ENCODE results near the gene PANX1.
"Not testable (repeated sequence)": the region's sequence is repeated elsewhere in the genome, so short reads cannot be mapped to it uniquely, and the experiment has no call there.

The PANX1 gene

GRCh38 chr11:94150704-94151685, 22.4 kb downstream of the PANX1 start:
- DNase-seq, result no peak

DNA sequence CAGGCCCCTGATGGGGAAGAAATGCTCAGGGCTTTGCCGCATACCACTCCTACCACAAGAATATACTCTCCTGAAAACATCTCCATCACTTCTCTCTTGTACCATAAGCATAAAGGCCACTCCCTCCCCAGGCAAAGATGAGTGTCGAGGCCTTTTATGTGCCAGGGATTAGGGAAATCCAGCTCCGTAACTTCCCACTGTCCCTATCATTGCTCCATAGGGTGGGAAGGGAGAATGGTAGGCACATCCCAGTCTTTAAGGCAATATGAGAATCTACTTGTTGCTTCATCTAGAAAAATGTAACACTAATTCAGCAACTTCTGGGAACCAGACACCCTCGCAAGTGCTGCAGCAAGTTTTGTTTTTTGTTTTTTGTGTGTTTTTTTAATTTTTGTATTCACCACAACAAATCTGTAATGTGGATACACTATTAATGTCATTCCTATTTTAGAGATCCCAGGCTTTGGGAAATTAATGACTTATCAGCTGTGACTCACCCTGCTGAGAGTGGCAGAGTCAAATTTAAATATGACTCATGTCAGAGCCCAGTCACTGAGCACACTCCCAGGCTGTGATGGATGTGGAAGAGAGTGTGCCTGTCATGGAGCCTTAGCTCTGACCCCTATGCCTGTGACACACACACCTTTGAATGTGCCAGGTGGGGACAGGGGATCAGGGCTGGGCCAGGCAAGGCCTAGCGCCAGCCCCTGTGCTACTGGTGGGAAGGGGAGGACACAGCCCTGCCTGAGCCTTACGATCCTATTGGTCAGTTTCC, 23.4 kb downstream of the PANX1 start:
- DNase-seq, result no peak

- no peak for DNase-seq
Observed at GRCh38 chr11:94152678-94153065, 24.0 kb downstream of the PANX1 start.

DNA sequence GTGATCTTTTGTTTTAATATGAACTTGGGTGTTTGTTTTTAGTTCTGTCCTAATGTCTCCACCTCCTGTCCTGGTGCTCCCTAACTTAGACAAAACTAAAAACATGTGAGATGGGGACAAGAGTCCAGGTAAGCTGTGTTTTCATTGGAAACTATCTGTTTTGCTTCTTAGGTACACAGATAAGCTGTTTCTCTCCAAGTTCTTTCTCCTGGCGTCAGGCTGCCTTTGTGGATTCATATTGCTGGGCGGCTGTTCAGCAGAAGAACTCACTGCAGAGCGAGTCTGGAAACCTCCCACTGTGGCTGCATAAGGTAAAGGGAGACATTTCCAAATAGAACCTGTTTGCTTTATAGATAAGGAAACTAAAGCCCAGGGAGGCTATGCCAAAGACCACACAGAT, 24.7 kb downstream of the PANX1 start:
- DNase-seq, result no peak

GRCh38 chr11:94154095-94154856, 25.6 kb downstream of the PANX1 start:
- no peak for DNase-seq

DNA sequence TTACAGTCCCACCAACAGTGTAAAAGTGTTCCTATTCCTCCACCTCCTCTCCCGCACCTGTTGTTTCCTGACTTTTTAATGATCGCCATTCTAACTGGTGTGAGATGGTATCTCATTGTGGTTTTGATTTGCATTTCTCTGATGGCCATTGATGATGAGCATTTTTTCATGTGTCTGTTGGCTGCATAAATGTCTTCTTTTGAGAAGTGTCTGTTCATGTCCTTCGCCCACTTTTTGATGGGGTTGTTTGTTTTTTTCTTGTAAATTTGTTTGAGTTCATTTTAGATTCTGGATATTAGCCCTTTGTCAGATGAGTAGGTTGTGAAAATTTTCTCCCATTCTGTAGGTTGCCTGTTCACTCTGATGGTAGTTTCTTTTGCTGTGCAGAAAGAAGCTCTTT, 28.7 kb downstream of the PANX1 start:
- not testable (repeated sequence) for DNase-seq

DNA sequence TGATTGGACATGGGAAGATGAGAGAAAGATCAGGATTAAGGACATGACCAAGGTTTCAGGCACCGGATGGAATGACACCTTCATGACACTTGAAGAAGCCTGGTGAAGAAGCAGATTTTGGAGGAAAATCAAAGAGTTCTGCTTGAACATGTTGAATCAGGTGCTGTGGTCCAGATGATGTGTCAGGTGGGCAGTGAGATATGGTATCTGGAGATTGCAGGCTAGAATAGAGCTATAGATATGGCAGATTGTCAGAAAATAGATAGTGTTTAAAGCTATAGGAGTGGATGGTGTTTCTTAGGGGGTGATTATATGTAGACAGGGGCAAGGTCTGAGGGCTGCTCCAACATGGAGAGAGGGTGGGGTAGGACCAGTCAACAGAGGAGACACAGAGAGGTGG, 40.2 kb downstream of the PANX1 start:
- DNase-seq, result no peak

- no peak for DNase-seq
Observed at GRCh38 chr11:94169516-94169915, 40.9 kb downstream of the PANX1 start.

DNA sequence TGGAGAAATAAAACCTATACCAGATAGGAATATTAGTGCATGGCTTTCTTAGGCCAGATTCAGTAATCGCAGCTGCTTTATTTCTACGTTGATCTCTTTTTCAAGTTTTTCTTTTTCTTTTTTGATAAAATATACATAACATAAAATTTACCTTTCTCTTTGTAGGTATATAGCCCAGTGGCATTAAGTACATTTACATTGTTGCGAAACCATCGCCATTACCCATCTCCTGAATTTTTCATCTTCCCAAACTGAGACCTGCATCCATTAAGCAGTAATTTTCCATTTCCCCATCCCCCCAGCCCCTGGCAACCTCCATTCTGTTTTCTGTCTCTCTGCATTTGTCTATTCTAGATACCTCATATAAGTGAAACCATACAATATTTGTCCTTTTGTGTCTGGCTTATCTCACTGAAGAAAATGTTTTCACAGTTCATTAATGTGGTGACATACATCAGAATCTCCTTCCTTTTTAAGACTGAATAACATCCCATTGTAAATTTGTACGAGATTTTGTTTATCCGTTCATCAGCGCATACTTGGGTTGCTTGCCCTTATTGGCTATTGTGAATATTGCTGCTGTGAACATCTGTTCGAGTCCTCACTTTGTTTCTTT, 41.4 kb downstream of the PANX1 start:
- DNase-seq, result no peak

- no peak for DNase-seq
Observed at GRCh38 chr11:94170953-94171352, 42.3 kb downstream of the PANX1 start.

GRCh38 chr11:94171693-94172440, 43.2 kb downstream of the PANX1 start:
- peak; percentile 37 to 55 for DNase-seq

- DNase-seq, result no peak
Observed at GRCh38 chr11:94175535-94175934, 46.9 kb downstream of the PANX1 start.

DNA sequence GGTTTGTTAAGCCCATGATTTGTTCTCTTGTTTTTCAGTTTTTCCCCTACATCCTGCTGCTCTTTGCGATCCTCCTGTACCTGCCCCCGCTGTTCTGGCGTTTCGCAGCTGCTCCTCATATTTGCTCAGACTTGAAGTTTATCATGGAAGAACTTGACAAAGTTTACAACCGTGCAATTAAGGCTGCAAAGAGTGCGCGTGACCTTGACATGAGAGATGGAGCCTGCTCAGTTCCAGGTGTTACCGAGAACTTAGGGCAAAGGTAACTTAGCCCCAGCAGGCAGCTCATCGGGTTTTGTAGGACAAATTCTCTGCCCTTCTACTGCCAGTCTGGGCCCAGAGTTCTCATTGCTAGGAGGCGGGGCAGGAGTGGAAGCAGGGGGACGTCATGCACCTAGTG, 49.7 kb downstream of the PANX1 start:
- DNase-seq, result no peak

GRCh38 chr11:94179696-94180095, 51.1 kb downstream of the PANX1 start:
- DNase-seq, result no peak

GRCh38 chr11:94181526-94181925, 52.9 kb downstream of the PANX1 start:
- DNase-seq, result no peak

DNA sequence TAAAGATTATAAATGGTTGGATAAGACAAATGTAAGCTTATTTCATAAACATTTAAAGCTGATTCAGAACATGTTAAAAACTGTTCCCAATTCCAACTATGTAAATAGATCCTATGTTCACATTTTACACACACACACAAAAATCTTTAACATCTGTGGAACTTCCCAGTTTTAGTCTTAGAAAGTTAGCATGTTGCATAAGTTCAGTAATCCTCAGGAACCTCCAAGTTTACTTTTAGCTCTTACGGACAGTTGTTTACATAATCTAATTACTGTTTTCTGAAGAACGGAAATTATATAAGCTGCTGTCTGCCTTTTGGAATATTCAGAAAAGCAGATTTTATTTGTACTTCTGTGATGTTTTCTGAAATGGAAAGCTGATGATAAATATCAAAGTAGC, 53.3 kb downstream of the PANX1 start:
- no peak for DNase-seq

DNA sequence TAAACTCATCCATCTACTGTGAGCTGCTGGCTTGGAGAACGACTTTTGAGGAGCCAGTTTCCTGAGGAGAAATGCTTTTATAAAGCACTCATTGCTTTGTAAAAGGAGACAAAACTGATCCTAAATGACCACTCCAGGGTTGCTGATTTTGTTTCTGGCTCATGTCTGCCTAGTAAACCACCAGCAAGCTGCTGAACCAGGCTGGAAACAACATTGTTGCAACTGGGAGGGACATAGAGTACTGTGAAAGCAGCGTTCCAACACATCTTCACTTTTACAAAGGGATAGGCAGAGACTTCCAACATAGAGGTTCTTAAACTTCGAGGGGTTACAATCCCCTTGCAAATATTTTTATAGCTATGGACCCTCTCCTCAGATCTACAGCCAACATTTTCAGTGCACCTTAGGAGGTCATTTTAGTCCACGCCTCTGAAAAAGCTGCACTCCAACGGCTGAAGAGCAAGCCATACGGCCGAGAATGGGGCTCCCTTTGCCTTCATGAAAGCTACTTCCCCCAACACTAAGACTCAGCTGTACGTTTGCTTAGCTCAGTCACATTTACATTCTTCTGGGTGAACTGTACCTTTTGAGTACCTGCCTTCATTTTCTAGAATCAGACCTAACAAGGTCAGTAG, 54.7 kb downstream of the PANX1 start:
- DNase-seq, result no peak

DNA sequence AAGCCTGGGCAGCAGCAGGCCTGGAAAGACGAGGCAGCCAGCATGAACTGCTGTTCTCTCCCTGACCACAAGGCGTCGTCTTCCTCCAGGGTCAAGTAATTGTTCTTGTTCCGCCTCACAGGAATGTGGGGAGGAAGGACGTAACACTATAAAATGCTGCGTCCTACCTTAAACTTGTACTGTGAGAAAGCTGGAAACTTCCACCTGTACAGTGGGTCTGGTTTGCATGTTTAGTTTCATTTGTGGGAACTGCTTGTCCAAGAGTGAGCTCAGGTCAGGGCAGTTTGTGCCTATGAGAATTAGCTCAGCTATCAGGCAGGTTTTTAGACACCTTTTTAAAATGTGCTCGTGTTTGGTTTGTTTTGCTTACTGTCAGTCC, 55.2 kb downstream of the PANX1 start:
- DNase-seq, result peak; percentile 24 to 37

- no peak for DNase-seq
Observed at GRCh38 chr11:94184362-94184761, 55.7 kb downstream of the PANX1 start.

DNA sequence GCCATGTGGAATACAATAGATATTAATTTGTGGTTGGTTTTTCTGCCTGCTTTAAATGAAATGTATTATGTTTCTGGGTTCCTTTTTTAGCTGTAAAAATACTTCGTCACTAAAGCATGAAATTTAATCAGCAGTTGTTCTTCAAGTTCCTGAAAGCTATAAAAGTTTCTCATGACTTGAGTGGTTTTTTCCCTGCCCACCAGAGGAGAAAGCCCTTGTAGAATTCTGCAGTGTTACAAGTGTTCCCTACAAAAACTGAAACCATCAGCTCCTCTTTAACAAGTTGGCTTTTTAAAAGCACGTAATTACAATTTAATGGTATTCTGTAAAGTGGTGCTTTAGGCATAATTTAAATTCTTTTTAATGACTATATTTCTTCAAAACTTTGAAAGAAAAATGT, 56.2 kb downstream of the PANX1 start:
- DNase-seq, result no peak

- no peak for DNase-seq
Observed at GRCh38 chr11:94185416-94186084, 56.9 kb downstream of the PANX1 start.
